A673 (cell line): Measurements from ENCODE around the gene TMEM163.

Experiments
- CTCF ChIP-seq: fragments of 300-800, 200-600 bp; sonication (generic); conservative IDR thresholded peaks from 2 replicates; pipeline ENCODE4 v1.5.1; 2017; ENCODE audit warnings: low read depth, mild to moderate bottlenecking, antibody characterized with exemption, low read length, moderate library complexity, mixed read lengths
- EZH2 ChIP-seq: fragments of 200-600 bp; sonication (generic); IDR thresholded peaks from 2 replicates; pipeline ENCODE4 v1.6.1; 2017; ENCODE audit warnings: borderline replicate concordance, low read depth, mild to moderate bottlenecking, mixed read lengths, antibody characterized with exemption, low read length; ENCODE audit not compliant: poor library complexity, severe bottlenecking

GRCh38 chr2:134458473-134458853 is 260.3 kb downstream of the TMEM163 start:
- TF ChIP-seq EZH2 (no peak), CTCF (no peak)
